Fibroblast of lung (primary cell): ENCODE data around the gene LTBP4. TPM values are rescaled to one million over a fixed set of nuclear protein-coding genes. Genes with fewer than 3 reads are reported as not detected.
A peak's percentile ranks its signal among the peaks of the same experiment; 100 is the strongest.

Experiments
- DNase-seq, 2 donors: peaks; one replicate each; pipeline versions ENCODE4 v3.0.0 to v3.0.0-alpha.2; 2010; ENCODE audit warnings: low read depth in 2 of 2
- H2AFZ ChIP-seq: 2 replicates; pipeline ENCODE4 v1.5.1; 2012; ENCODE audit warnings: low read length, control low read depth, inconsistent platforms
- H3K27ac ChIP-seq: 2 replicates; pipeline ENCODE4 v1.5.1; 2011; ENCODE audit warnings: low read length, control low read depth; ENCODE audit not compliant: insufficient read depth
- H3K27me3 ChIP-seq: 2 replicates; pipeline ENCODE4 v1.5.1; 2011; ENCODE audit warnings: mild to moderate bottlenecking, low read length; ENCODE audit not compliant: control insufficient read depth, insufficient read depth
- H3K36me3 ChIP-seq: 2 replicates; pipeline ENCODE4 v1.5.1; 2011; ENCODE audit warnings: low read length; ENCODE audit not compliant: control insufficient read depth, insufficient read depth
- H3K4me1 ChIP-seq: 2 replicates; pipeline ENCODE4 v1.5.1; 2011; ENCODE audit warnings: low read length; ENCODE audit not compliant: control insufficient read depth, insufficient read depth; ENCODE audit errors: extremely low read depth
- H3K4me2 ChIP-seq: 2 replicates; pipeline ENCODE4 v1.5.1; 2011; ENCODE audit warnings: low read length, control low read depth; ENCODE audit not compliant: insufficient read depth; ENCODE audit errors: extremely low read depth
- H3K4me3 ChIP-seq, 4 experiments: fragments of 200-600 bp in 1 of 4; sonication (generic) in 1 of 4; replicated peaks in 1 of 4; 2 replicates each; pipeline ENCODE4 v1.5.1; 2011 to 2016; ENCODE audit warnings: low read length in 4 of 4, low read depth in 3 of 4, mild to moderate bottlenecking in 3 of 4, control low read depth in 2 of 4, inconsistent platforms in 1 of 4, mixed read lengths in 1 of 4; ENCODE audit not compliant: insufficient read depth in 1 of 4; ENCODE audit errors: control extremely low read depth in 1 of 4
- H3K79me2 ChIP-seq: 2 replicates; pipeline ENCODE4 v1.5.1; 2012; ENCODE audit warnings: mild to moderate bottlenecking, low read length, inconsistent platforms; ENCODE audit not compliant: control insufficient read depth, insufficient read depth
- H3K9ac ChIP-seq: 2 replicates; pipeline ENCODE4 v1.5.1; 2011; ENCODE audit warnings: mild to moderate bottlenecking, low read length, control low read depth; ENCODE audit not compliant: insufficient read depth
- H3K9me3 ChIP-seq: 2 replicates; pipeline ENCODE4 v1.5.1; 2012; ENCODE audit warnings: low read depth, low read length; ENCODE audit not compliant: control insufficient read depth, insufficient read depth
- H4K20me1 ChIP-seq: 2 replicates; pipeline ENCODE4 v1.5.1; 2011; ENCODE audit warnings: low read length; ENCODE audit not compliant: control insufficient read depth, insufficient read depth; ENCODE audit errors: extremely low read depth
- EZH2 ChIP-seq: IDR thresholded peaks from 2 replicates; pipeline ENCODE4 v1.5.1; 2012; ENCODE audit warnings: low read length, control low read depth, mild to moderate bottlenecking; ENCODE audit errors: missing control alignments
- polyA plus RNA-seq, 2 donors: library from polyadenylated mRNA; depleted of rRNA in 1 of 2; stranded (reverse) in 1 of 2; unstranded in 1 of 2; fragments of >200 nt; gene quantifications; 2 replicates each; pipeline ENCODE4 v1.2.1, GENCODE V29; 2011 to 2012; ENCODE audit warnings: missing spikeins in 1 of 2
- total RNA-seq: library from RNA; depleted of rRNA; stranded (reverse); fragments of >200 nt; gene quantifications from 2 replicates; pipeline ENCODE4 v1.2.1, GENCODE V29; 2014
- TF ChIP-seq, protein P1 (sequence below), 2 donors: IDR thresholded peaks in 1 of 2; conservative IDR thresholded peaks in 1 of 2; 1 replicate in 1 of 2; 2 replicates in 1 of 2; pipeline ENCODE4 v1.5.1; 2011 to 2012; ENCODE audit warnings: low read length in 2 of 2, control low read depth in 1 of 2, inconsistent platforms in 1 of 2, low read depth in 1 of 2, mild to moderate bottlenecking in 1 of 2

Gene LTBP4
- total and polyA plus RNA-seq, 2 donors (not counting 1 experiment from before 2014, with no cell fraction given), result 31.7 to 46.4 TPM

- no peak for TF ChIP-seq EZH2
- TF ChIP-seq, protein P1, sequence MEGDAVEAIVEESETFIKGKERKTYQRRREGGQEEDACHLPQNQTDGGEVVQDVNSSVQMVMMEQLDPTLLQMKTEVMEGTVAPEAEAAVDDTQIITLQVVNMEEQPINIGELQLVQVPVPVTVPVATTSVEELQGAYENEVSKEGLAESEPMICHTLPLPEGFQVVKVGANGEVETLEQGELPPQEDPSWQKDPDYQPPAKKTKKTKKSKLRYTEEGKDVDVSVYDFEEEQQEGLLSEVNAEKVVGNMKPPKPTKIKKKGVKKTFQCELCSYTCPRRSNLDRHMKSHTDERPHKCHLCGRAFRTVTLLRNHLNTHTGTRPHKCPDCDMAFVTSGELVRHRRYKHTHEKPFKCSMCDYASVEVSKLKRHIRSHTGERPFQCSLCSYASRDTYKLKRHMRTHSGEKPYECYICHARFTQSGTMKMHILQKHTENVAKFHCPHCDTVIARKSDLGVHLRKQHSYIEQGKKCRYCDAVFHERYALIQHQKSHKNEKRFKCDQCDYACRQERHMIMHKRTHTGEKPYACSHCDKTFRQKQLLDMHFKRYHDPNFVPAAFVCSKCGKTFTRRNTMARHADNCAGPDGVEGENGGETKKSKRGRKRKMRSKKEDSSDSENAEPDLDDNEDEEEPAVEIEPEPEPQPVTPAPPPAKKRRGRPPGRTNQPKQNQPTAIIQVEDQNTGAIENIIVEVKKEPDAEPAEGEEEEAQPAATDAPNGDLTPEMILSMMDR (conservative IDR thresholded peaks at IDR 0.05 in 1 of 2, IDR thresholded peaks at IDR 0.05 in 1 of 2; ENCODE audit: low read depth in 1 of 2, low read length in 2 of 2), result no peak
- H3K9ac ChIP-seq, result no peak overlapping the region
- H3K27ac ChIP-seq, result no peak overlapping the region
- peak overlapping the region; percentile 49 for H2AFZ ChIP-seq
- H3K4me3 ChIP-seq, result no peak overlapping the region
- H3K27me3 ChIP-seq, result peaks cover 3% of the 10 kb centered on the region
- peak in 1 of 2 donors; percentile 48 for DNase-seq
- H3K9me3 ChIP-seq, result no peaks in the 10 kb centered on the region
- no peaks in the 10 kb centered on the region for H4K20me1 ChIP-seq
- H3K36me3 ChIP-seq, result no peaks in the 10 kb centered on the region
- peak overlapping the region; percentile 44 for H3K4me2 ChIP-seq
- peaks cover 18% of the 10 kb centered on the region for H3K4me1 ChIP-seq
- no peaks in the 10 kb centered on the region for H3K79me2 ChIP-seq
These were observed 39.6 kb downstream of the LTBP4 start for GRCh38 chr19:40640744-40641143.

GRCh38 chr19:40641281-40641680 is 40.1 kb downstream of the LTBP4 start:
- TF ChIP-seq, protein P1 (conservative IDR thresholded peaks at IDR 0.05 in 1 of 2, IDR thresholded peaks at IDR 0.05 in 1 of 2; ENCODE audit: low read depth in 1 of 2, low read length in 2 of 2), result no peak
- no peak for TF ChIP-seq EZH2
- peak overlapping the region; percentile 32 for H3K27ac ChIP-seq
- H3K27me3 ChIP-seq, result no peaks in the 10 kb centered on the region
- H3K4me1 ChIP-seq, result peaks cover 18% of the 10 kb centered on the region
- peak overlapping the region; percentile 67 for H2AFZ ChIP-seq
- peak in 1 of 2 donors; percentile 56 for DNase-seq
- H3K4me3 ChIP-seq, result no peak overlapping the region
- no peaks in the 10 kb centered on the region for H3K9me3 ChIP-seq
- no peak overlapping the region for H3K4me2 ChIP-seq
- H3K79me2 ChIP-seq, result no peaks in the 10 kb centered on the region
- peak overlapping the region; percentile 13 for H3K9ac ChIP-seq
- H4K20me1 ChIP-seq, result no peaks in the 10 kb centered on the region
- no peaks in the 10 kb centered on the region for H3K36me3 ChIP-seq

GRCh38 chr19:40642051-40642706 is 41.0 kb downstream of the LTBP4 start:
- no peak overlapping the region for H3K9ac ChIP-seq
- no peaks in the 10 kb centered on the region for H3K79me2 ChIP-seq
- DNase-seq, result no peak
- H3K4me1 ChIP-seq, result peaks cover 25% of the 10 kb centered on the region
- H3K27me3 ChIP-seq, result no peaks in the 10 kb centered on the region
- H3K4me2 ChIP-seq, result no peak overlapping the region
- no peak overlapping the region for H3K27ac ChIP-seq
- H3K36me3 ChIP-seq, result no peaks in the 10 kb centered on the region
- H3K9me3 ChIP-seq, result no peaks in the 10 kb centered on the region
- no peaks in the 10 kb centered on the region for H4K20me1 ChIP-seq
- no peak overlapping the region for H2AFZ ChIP-seq
- H3K4me3 ChIP-seq, result no peak overlapping the region
- TF ChIP-seq EZH2, result no peak
- TF ChIP-seq, protein P1 (conservative IDR thresholded peaks at IDR 0.05 in 1 of 2, IDR thresholded peaks at IDR 0.05 in 1 of 2; ENCODE audit: low read depth in 1 of 2, low read length in 2 of 2), result no peak
